Measurements from ENCODE around the gene FBXL17. TPM values are rescaled to one million over a fixed set of nuclear protein-coding genes. Genes with fewer than 3 reads are reported as not detected.

The FBXL17 gene
- total RNA-seq, 1 donor from 2014 or later: 15.9 TPM

GRCh38 chr5:108136493-108136892 is 245.4 kb downstream of the FBXL17 start:
- no peak for DNase-seq (ENCODE audit: low spot score, unreplicated experiment)
- H3K27me3 Mint-ChIP-seq: no peaks in the 10 kb centered on the region
- TF ChIP-seq, protein P1, sequence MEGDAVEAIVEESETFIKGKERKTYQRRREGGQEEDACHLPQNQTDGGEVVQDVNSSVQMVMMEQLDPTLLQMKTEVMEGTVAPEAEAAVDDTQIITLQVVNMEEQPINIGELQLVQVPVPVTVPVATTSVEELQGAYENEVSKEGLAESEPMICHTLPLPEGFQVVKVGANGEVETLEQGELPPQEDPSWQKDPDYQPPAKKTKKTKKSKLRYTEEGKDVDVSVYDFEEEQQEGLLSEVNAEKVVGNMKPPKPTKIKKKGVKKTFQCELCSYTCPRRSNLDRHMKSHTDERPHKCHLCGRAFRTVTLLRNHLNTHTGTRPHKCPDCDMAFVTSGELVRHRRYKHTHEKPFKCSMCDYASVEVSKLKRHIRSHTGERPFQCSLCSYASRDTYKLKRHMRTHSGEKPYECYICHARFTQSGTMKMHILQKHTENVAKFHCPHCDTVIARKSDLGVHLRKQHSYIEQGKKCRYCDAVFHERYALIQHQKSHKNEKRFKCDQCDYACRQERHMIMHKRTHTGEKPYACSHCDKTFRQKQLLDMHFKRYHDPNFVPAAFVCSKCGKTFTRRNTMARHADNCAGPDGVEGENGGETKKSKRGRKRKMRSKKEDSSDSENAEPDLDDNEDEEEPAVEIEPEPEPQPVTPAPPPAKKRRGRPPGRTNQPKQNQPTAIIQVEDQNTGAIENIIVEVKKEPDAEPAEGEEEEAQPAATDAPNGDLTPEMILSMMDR (IDR thresholded peaks at IDR 0.05; ENCODE audit: unreplicated experiment): no peak
- H3K27ac Mint-ChIP-seq: no peak overlapping the region
- no peaks in the 10 kb centered on the region for H3K36me3 Mint-ChIP-seq (ENCODE audit: insufficient read depth)
- no peaks in the 10 kb centered on the region for H3K4me1 Mint-ChIP-seq (ENCODE audit: low read depth)
- H3K9me3 Mint-ChIP-seq (ENCODE audit: low read depth): no peaks in the 10 kb centered on the region
- H3K4me3 Mint-ChIP-seq (ENCODE audit: low read depth): no peak overlapping the region

- Mint-ChIP-seq H3K4me3 (ENCODE audit: low read depth) (no peak overlapping the region), H3K27ac (no peak overlapping the region)
Observed at GRCh38 chr5:108129129-108129528, 252.8 kb downstream of the FBXL17 start.

GRCh38 chr5:108125771-108126511 is 256.0 kb downstream of the FBXL17 start:
- Mint-ChIP-seq H3K27me3 (no peaks in the 10 kb centered on the region), H3K4me1 (ENCODE audit: low read depth) (no peaks in the 10 kb centered on the region), H3K9me3 (ENCODE audit: low read depth) (no peaks in the 10 kb centered on the region), H3K4me3 (ENCODE audit: low read depth) (no peak overlapping the region), H3K27ac (no peak overlapping the region), H3K36me3 (ENCODE audit: insufficient read depth) (no peaks in the 10 kb centered on the region)
- DNase-seq (ENCODE audit: low spot score, unreplicated experiment): no peak
- TF ChIP-seq, protein P1 (IDR thresholded peaks at IDR 0.05; ENCODE audit: unreplicated experiment): no peak

More at GRCh38 chr5:108129129-108129528, 252.8 kb downstream of the FBXL17 start:
- H3K36me3 Mint-ChIP-seq (ENCODE audit: insufficient read depth): no peaks in the 10 kb centered on the region
- H3K4me1 Mint-ChIP-seq (ENCODE audit: low read depth): no peaks in the 10 kb centered on the region
- H3K27me3 Mint-ChIP-seq: no peaks in the 10 kb centered on the region
- TF ChIP-seq, protein P1 (IDR thresholded peaks at IDR 0.05; ENCODE audit: unreplicated experiment): no peak
- no peak for DNase-seq (ENCODE audit: low spot score, unreplicated experiment)
- no peaks in the 10 kb centered on the region for H3K9me3 Mint-ChIP-seq (ENCODE audit: low read depth)

DNA sequence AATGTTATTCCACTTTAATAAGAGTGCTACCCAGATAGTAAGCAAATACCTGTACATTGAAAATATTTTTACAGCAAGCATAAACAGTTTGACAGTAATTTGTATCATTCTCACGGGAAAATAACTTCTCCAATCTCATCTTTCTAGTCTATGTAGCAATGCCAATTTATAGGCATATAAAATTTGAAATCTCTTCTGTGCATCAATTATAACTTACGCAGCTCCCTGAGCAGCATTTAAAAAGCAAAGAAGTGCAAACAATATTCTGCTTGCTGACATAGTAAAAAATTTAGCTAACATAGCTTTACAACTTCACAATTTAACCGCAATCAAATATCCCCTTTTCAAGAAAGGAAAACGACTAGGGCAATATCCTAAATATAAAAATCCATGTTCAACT is 257.3 kb downstream of the FBXL17 start:
- Mint-ChIP-seq H3K4me1 (ENCODE audit: low read depth) (no peaks in the 10 kb centered on the region), H3K27me3 (no peaks in the 10 kb centered on the region), H3K9me3 (ENCODE audit: low read depth) (no peaks in the 10 kb centered on the region), H3K4me3 (ENCODE audit: low read depth) (no peak overlapping the region), H3K27ac (no peak overlapping the region), H3K36me3 (ENCODE audit: insufficient read depth) (no peaks in the 10 kb centered on the region)
- TF ChIP-seq, protein P1 (IDR thresholded peaks at IDR 0.05; ENCODE audit: unreplicated experiment): no peak
- no peak for DNase-seq (ENCODE audit: low spot score, unreplicated experiment)

DNA sequence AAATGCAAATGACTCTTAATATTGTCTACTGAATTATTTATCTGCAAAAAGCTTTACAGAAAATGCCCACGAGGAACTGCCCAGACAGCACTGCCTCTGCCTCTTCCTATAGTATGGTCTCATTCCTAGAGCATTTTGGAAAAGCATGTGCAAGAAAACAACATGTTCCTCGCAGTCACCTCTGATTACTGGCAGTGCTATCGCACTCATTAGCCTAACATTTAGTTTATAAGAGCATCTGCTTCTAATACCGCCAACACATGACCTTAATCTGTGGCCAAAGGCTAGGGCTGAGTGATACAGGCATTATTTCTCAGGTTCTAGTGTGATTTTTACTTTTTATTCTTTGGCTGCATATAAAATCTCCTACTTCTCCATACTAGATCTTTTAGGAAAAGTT is 259.2 kb downstream of the FBXL17 start:
- TF ChIP-seq, protein P1 (IDR thresholded peaks at IDR 0.05; ENCODE audit: unreplicated experiment): no peak
- Mint-ChIP-seq H3K36me3 (ENCODE audit: insufficient read depth) (no peaks in the 10 kb centered on the region), H3K4me3 (ENCODE audit: low read depth) (no peak overlapping the region), H3K9me3 (ENCODE audit: low read depth) (no peaks in the 10 kb centered on the region), H3K4me1 (ENCODE audit: low read depth) (no peaks in the 10 kb centered on the region), H3K27me3 (no peaks in the 10 kb centered on the region), H3K27ac (no peak overlapping the region)
- DNase-seq (ENCODE audit: low spot score, unreplicated experiment): no peak
